SK-N-SH treated with all-trans-retinoic acid at 6 μM for 48 hours (cell line): ENCODE measurements around the gene PES1.

Experiments
- ATAC-seq: fragments of 200-7000 bp; cut with Tn5 transposase; 3 replicates; pipeline ENCODE4 v1.9.1; 2020; ENCODE audit warnings: mild to moderate bottlenecking, moderate library complexity
- ARNTL ChIP-seq: fragments of 450-650 bp; formaldehyde crosslinking; IDR thresholded peaks from 2 replicates; pipeline ENCODE4 v1.5.0; 2020; ENCODE audit warnings: low read depth, mild to moderate bottlenecking, moderate library complexity, borderline replicate concordance
- BACH2 ChIP-seq: fragments of 250-450 bp; sonication (Bioruptor Pico); IDR thresholded peaks from 2 replicates; pipeline ENCODE4 v1.9.0; 2021; ENCODE audit warnings: mild to moderate bottlenecking, borderline replicate concordance
- CSDC2 ChIP-seq: fragments of 250-450 bp; sonication (Bioruptor Pico); IDR thresholded peaks from 2 replicates; pipeline ENCODE4 v1.5.0; 2020; ENCODE audit warnings: mild to moderate bottlenecking, moderate library complexity
- ESRRG ChIP-seq: fragments of 250-450 bp; sonication (Bioruptor Pico); IDR thresholded peaks from 2 replicates; pipeline ENCODE4 v1.6.1; 2021; ENCODE audit warnings: mild to moderate bottlenecking
- GLIS3 ChIP-seq: fragments of 250-450 bp; sonication (Bioruptor Pico); IDR thresholded peaks from 2 replicates; pipeline ENCODE4 v1.5.0; 2020; ENCODE audit warnings: mild to moderate bottlenecking, moderate library complexity
- ISL1 ChIP-seq: fragments of 250-450 bp; sonication (Bioruptor Pico); IDR thresholded peaks from 2 replicates; pipeline ENCODE4 v2.1.2; 2022; ENCODE audit warnings: mild to moderate bottlenecking, moderate library complexity
- OSR1 ChIP-seq: fragments of 250-450 bp; sonication (Bioruptor Pico); IDR thresholded peaks from 2 replicates; pipeline ENCODE4 v1.8.0; 2022; ENCODE audit warnings: moderate library complexity, mild to moderate bottlenecking, inconsistent platforms
- POU6F1 ChIP-seq: fragments of 250-450 bp; sonication (Bioruptor Pico); IDR thresholded peaks from 2 replicates; pipeline ENCODE4 v1.8.0; 2021; ENCODE audit warnings: low read depth, mild to moderate bottlenecking, moderate library complexity, borderline replicate concordance
- RARB ChIP-seq: fragments of 250-450 bp; sonication (Bioruptor Pico); IDR thresholded peaks from 2 replicates; pipeline ENCODE4 v1.8.0; 2021; ENCODE audit warnings: mild to moderate bottlenecking, moderate library complexity
- TCF4 ChIP-seq: fragments of 250-450 bp; sonication (Bioruptor Pico); IDR thresholded peaks from 2 replicates; pipeline ENCODE4 v1.8.0; 2021; ENCODE audit warnings: mild to moderate bottlenecking, moderate library complexity, borderline replicate concordance
- TOX ChIP-seq: fragments of 250-450 bp; sonication (Bioruptor Pico); IDR thresholded peaks from 2 replicates; pipeline ENCODE4 v1.8.0; 2021; ENCODE audit warnings: mild to moderate bottlenecking, moderate library complexity, borderline replicate concordance
- ZFP3 ChIP-seq: fragments of 250-450 bp; sonication (Bioruptor Pico); IDR thresholded peaks from 2 replicates; pipeline ENCODE4 v1.5.0; 2020; ENCODE audit warnings: mild to moderate bottlenecking, moderate library complexity
- ZFP30 ChIP-seq: fragments of 450-650 bp; formaldehyde crosslinking; IDR thresholded peaks from 2 replicates; pipeline ENCODE4 v1.5.0; 2022; ENCODE audit warnings: mild to moderate bottlenecking, moderate library complexity
- ZNF565 ChIP-seq: fragments of 450-650 bp; formaldehyde crosslinking; conservative IDR thresholded peaks from 2 replicates; pipeline ENCODE4 v1.5.0; 2020; ENCODE audit warnings: low read depth, mild to moderate bottlenecking, moderate library complexity
- ZNF70 ChIP-seq: fragments of 450-650 bp; formaldehyde crosslinking; IDR thresholded peaks from 2 replicates; pipeline ENCODE4 v1.5.0; 2020; ENCODE audit warnings: mild to moderate bottlenecking, moderate library complexity
- ZNF8 ChIP-seq: fragments of 450-650 bp; formaldehyde crosslinking; IDR thresholded peaks from 2 replicates; pipeline ENCODE4 v1.5.0; 2020; ENCODE audit warnings: mild to moderate bottlenecking, moderate library complexity
- TF ChIP-seq, protein P1 (sequence below): fragments of 250-450 bp; sonication (Bioruptor Pico); IDR thresholded peaks from 2 replicates; pipeline ENCODE4 v1.5.1; 2021; ENCODE audit warnings: mild to moderate bottlenecking, moderate library complexity
- TF ChIP-seq, protein P2 (sequence below): fragments of 250-450 bp; sonication (Bioruptor Pico); IDR thresholded peaks from 2 replicates; pipeline ENCODE4 v1.5.0; 2020; ENCODE audit warnings: mild to moderate bottlenecking, moderate library complexity
- TF ChIP-seq, protein P3 (sequence below): fragments of 250-450 bp; sonication (Bioruptor Pico); IDR thresholded peaks from 2 replicates; pipeline ENCODE4 v1.8.0; 2020; ENCODE audit warnings: mild to moderate bottlenecking, moderate library complexity, borderline replicate concordance
- TF ChIP-seq, protein P4 (sequence below): fragments of 250-450 bp; sonication (Bioruptor Pico); IDR thresholded peaks from 2 replicates; pipeline ENCODE4 v1.5.1; 2020; ENCODE audit warnings: low read depth, mild to moderate bottlenecking, moderate library complexity

Gene PES1

DNA sequence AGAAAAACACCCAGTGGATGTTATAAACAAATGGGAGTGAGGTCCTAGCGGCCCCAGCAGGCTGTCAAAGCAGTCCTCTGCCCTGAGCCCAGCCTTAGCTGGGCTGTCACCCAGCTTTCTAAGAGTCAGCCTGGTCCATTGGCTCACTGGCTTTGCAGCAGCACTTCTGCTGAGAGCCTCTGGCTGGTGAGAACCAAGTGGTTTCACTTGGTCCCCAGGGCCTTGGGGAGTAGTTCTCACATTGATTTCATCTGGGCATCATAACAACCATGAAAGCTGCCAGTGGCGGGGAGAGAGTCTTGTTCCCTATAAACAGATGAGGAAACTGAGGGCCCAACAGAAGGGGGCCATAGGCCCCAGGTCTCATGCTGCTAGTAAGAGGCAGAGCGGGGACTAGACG lies 56.5 kb downstream of the PES1 start:
- no peak for TF ChIP-seq ESRRG (CRISPR knock-in tag)
- no peak for TF ChIP-seq OSR1 (CRISPR knock-in tag)

GRCh38 chr22:30531651-30532608 lies 59.8 kb downstream of the PES1 start:
- TF ChIP-seq ZNF70 (CRISPR knock-in tag) (no peak), GLIS3 (CRISPR knock-in tag) (no peak), TCF4 (CRISPR knock-in tag) (no peak), ESRRG (CRISPR knock-in tag) (no peak), POU6F1 (CRISPR knock-in tag) (no peak), RARB (CRISPR knock-in tag) (no peak), ARNTL (CRISPR knock-in tag) (no peak), CSDC2 (no peak), OSR1 (CRISPR knock-in tag) (no peak), BACH2 (CRISPR knock-in tag) (no peak), ZNF8 (CRISPR knock-in tag) (no peak), TOX (CRISPR knock-in tag) (no peak), ZFP30 (CRISPR knock-in tag) (no peak), ISL1 (CRISPR knock-in tag) (no peak), ZFP3 (CRISPR knock-in tag) (no peak), ZNF565 (no peak)
- TF ChIP-seq, protein P1, sequence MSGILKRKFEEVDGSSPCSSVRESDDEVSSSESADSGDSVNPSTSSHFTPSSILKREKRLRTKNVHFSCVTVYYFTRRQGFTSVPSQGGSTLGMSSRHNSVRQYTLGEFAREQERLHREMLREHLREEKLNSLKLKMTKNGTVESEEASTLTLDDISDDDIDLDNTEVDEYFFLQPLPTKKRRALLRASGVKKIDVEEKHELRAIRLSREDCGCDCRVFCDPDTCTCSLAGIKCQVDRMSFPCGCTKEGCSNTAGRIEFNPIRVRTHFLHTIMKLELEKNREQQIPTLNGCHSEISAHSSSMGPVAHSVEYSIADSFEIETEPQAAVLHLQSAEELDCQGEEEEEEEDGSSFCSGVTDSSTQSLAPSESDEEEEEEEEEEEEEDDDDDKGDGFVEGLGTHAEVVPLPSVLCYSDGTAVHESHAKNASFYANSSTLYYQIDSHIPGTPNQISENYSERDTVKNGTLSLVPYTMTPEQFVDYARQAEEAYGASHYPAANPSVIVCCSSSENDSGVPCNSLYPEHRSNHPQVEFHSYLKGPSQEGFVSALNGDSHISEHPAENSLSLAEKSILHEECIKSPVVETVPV (CRISPR knock-in tag) = no peak
- TF ChIP-seq, protein P2, sequence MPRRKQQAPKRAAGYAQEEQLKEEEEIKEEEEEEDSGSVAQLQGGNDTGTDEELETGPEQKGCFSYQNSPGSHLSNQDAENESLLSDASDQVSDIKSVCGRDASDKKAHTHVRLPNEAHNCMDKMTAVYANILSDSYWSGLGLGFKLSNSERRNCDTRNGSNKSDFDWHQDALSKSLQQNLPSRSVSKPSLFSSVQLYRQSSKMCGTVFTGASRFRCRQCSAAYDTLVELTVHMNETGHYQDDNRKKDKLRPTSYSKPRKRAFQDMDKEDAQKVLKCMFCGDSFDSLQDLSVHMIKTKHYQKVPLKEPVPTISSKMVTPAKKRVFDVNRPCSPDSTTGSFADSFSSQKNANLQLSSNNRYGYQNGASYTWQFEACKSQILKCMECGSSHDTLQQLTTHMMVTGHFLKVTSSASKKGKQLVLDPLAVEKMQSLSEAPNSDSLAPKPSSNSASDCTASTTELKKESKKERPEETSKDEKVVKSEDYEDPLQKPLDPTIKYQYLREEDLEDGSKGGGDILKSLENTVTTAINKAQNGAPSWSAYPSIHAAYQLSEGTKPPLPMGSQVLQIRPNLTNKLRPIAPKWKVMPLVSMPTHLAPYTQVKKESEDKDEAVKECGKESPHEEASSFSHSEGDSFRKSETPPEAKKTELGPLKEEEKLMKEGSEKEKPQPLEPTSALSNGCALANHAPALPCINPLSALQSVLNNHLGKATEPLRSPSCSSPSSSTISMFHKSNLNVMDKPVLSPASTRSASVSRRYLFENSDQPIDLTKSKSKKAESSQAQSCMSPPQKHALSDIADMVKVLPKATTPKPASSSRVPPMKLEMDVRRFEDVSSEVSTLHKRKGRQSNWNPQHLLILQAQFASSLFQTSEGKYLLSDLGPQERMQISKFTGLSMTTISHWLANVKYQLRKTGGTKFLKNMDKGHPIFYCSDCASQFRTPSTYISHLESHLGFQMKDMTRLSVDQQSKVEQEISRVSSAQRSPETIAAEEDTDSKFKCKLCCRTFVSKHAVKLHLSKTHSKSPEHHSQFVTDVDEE (CRISPR knock-in tag) = no peak
- TF ChIP-seq, protein P3, sequence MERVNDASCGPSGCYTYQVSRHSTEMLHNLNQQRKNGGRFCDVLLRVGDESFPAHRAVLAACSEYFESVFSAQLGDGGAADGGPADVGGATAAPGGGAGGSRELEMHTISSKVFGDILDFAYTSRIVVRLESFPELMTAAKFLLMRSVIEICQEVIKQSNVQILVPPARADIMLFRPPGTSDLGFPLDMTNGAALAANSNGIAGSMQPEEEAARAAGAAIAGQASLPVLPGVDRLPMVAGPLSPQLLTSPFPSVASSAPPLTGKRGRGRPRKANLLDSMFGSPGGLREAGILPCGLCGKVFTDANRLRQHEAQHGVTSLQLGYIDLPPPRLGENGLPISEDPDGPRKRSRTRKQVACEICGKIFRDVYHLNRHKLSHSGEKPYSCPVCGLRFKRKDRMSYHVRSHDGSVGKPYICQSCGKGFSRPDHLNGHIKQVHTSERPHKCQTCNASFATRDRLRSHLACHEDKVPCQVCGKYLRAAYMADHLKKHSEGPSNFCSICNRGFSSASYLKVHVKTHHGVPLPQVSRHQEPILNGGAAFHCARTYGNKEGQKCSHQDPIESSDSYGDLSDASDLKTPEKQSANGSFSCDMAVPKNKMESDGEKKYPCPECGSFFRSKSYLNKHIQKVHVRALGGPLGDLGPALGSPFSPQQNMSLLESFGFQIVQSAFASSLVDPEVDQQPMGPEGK (CRISPR knock-in tag) = no peak
- TF ChIP-seq, protein P4, sequence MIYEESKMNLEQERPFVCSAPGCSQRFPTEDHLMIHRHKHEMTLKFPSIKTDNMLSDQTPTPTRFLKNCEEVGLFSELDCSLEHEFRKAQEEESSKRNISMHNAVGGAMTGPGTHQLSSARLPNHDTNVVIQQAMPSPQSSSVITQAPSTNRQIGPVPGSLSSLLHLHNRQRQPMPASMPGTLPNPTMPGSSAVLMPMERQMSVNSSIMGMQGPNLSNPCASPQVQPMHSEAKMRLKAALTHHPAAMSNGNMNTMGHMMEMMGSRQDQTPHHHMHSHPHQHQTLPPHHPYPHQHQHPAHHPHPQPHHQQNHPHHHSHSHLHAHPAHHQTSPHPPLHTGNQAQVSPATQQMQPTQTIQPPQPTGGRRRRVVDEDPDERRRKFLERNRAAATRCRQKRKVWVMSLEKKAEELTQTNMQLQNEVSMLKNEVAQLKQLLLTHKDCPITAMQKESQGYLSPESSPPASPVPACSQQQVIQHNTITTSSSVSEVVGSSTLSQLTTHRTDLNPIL (CRISPR knock-in tag) = no peak
- no peak; the same call in 2 of the 3 replicates for ATAC-seq

More for the DNA sequence above, 56.5 kb downstream of the PES1 start:
- no peak for ATAC-seq

DNA sequence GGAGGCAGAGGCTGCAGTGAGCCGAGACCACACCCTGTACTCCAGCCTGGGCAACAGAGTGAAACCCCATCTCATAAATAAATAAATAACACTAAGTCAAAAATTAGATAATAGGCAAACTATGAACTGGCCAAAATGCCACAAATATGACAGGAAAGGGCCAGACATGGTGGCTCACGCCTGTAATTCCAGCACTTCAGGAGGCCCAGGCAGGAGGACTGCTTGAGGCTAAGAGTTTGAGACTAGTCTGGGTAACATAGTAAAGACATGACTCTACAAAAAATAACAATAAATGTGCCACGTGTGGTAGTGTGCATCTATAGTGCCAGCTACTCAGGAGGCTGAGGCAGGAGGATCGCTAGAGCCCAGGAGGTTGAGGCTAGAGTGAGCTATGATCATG lies 65.1 kb downstream of the PES1 start:
- TF ChIP-seq, protein P4 (CRISPR knock-in tag) = no peak
- TF ChIP-seq GLIS3 (CRISPR knock-in tag) = no peak
- no peak for TF ChIP-seq ISL1 (CRISPR knock-in tag)
- TF ChIP-seq TCF4 (CRISPR knock-in tag) = no peak
- TF ChIP-seq ZNF70 (CRISPR knock-in tag) = no peak
- TF ChIP-seq ARNTL (CRISPR knock-in tag) = no peak
- no peak for TF ChIP-seq ZNF8 (CRISPR knock-in tag)
- no peak for TF ChIP-seq CSDC2
- TF ChIP-seq ESRRG (CRISPR knock-in tag) = no peak
- no peak for ATAC-seq
